T-helper 1 cell (primary cell): ENCODE measurements around the gene TSKS.

ENCODE experiments used
- DNase-seq, 5 donors: peaks; one replicate each; pipeline ENCODE4 v3.0.0-alpha.2; 2012 to 2020
- total RNA-seq, 4 donors: gene quantifications; one replicate each; lab custom pipeline; 2026; lab: John Stamatoyannopoulos, UW

Gene TSKS
- total RNA-seq: 0.24 to 2.6 (median 1.5) reads per million in 4 donors

GRCh38 chr19:49763230-49763629 lies at the start of gene TSKS:
Gene TSKS, minus strand, starts transcription at chr19:49763306. Its CDS starts 59 bp downstream, at chr19:49763247.
- no peak for DNase-seq

GRCh38 chr19:49812452-49812996 lies 49.4 kb upstream of the TSKS start:
- no peak for DNase-seq

- no peak for DNase-seq
Measured at GRCh38 chr19:49811328-49811727, 48.2 kb upstream of the TSKS start.

GRCh38 chr19:49809941-49810389 lies 46.9 kb upstream of the TSKS start:
- no peak for DNase-seq

- peak; percentile 23 to 51 (median 47) for DNase-seq
Measured at GRCh38 chr19:49809160-49809940, 46.2 kb upstream of the TSKS start.

- DNase-seq: peak; percentile 75 to 93 (median 86)
Measured at GRCh38 chr19:49808711-49809159, 45.6 kb upstream of the TSKS start.

GRCh38 chr19:49807904-49808675 lies 45.0 kb upstream of the TSKS start:
- no peak for DNase-seq

- no peak for DNase-seq
Measured at GRCh38 chr19:49807058-49807903, 44.2 kb upstream of the TSKS start.

GRCh38 chr19:49806620-49806959 lies 43.5 kb upstream of the TSKS start:
- no peak for DNase-seq

- DNase-seq: no peak
Measured at GRCh38 chr19:49805822-49806619, 42.9 kb upstream of the TSKS start.

GRCh38 chr19:49803529-49803856 lies 40.4 kb upstream of the TSKS start:
- DNase-seq: no peak

- no peak for DNase-seq
Measured at GRCh38 chr19:49802836-49803528, 39.9 kb upstream of the TSKS start.

- DNase-seq: no peak
Measured at GRCh38 chr19:49801966-49802661, 39.0 kb upstream of the TSKS start.

GRCh38 chr19:49801401-49801888 lies 38.3 kb upstream of the TSKS start:
- no peak for DNase-seq

- no peak for DNase-seq
Measured at GRCh38 chr19:49800771-49801170, 37.7 kb upstream of the TSKS start.

GRCh38 chr19:49799798-49800376 lies 36.8 kb upstream of the TSKS start:
- DNase-seq: no peak

- no peak for DNase-seq
Measured at GRCh38 chr19:49799271-49799797, 36.2 kb upstream of the TSKS start.

- no peak for DNase-seq
Measured at GRCh38 chr19:49798574-49798973, 35.5 kb upstream of the TSKS start.

GRCh38 chr19:49795615-49796014 lies 32.5 kb upstream of the TSKS start:
- no peak for DNase-seq

GRCh38 chr19:49793561-49793840 lies 30.4 kb upstream of the TSKS start:
- DNase-seq: no peak
